K562 (cell line): Measurements from ENCODE around the gene LETM1. TPM values are rescaled to one million over a fixed set of nuclear protein-coding genes. Genes with fewer than 3 reads are reported as not detected.
A peak's percentile ranks its signal among the peaks of the same experiment; 100 is the strongest.

Source experiments
- ARID1B ChIP-seq: fragments of 450-650 bp; IDR thresholded peaks from 2 replicates; pipeline ENCODE4 v1.6.1; 2016; ENCODE audit warnings: antibody characterized with exemption, mild to moderate bottlenecking, inconsistent platforms
- CBFA2T3 ChIP-seq: fragments of 450-650 bp; IDR thresholded peaks from 2 replicates; pipeline ENCODE4 v1.6.1; 2017
- NCOR1 ChIP-seq: fragments of 450-650 bp; IDR thresholded peaks from 2 replicates; pipeline ENCODE4 v1.6.1; 2016; ENCODE audit warnings: mild to moderate bottlenecking, moderate library complexity
- PHTF2 ChIP-seq: fragments of 250-450 bp; sonication (Bioruptor Pico); IDR thresholded peaks from 2 replicates; pipeline ENCODE4 v1.5.0; 2021; ENCODE audit warnings: mild to moderate bottlenecking
- PTTG1 ChIP-seq: fragments of 450-650 bp; IDR thresholded peaks from 2 replicates; pipeline ENCODE4 v1.6.1; 2016; ENCODE audit warnings: low read depth, mild to moderate bottlenecking, missing genetic modification characterization, missing compliant biosample characterization
- SMARCE1 ChIP-seq: fragments of 450-650 bp; IDR thresholded peaks from 2 replicates; pipeline ENCODE4 v1.7.1; 2016; ENCODE audit warnings: mild to moderate bottlenecking
- TAL1 ChIP-seq: fragments of 450-650 bp; IDR thresholded peaks from 2 replicates; pipeline ENCODE4 v1.6.1; 2016; ENCODE audit warnings: mild to moderate bottlenecking
- TCF3 ChIP-seq: sonication (generic); formaldehyde crosslinking; IDR thresholded peaks from 2 replicates; pipeline ENCODE4 v1.4.0; 2020; ENCODE audit warnings: mild to moderate bottlenecking, missing genetic modification reagents
- TEAD4 ChIP-seq, 2 experiments: sonication (generic) in 1 of 2; formaldehyde crosslinking in 1 of 2; IDR thresholded peaks; 2 replicates each; pipeline versions ENCODE4 v1.6.1 to v1.8.0; 2012 to 2022; ENCODE audit warnings: borderline replicate concordance in 1 of 2, inconsistent platforms in 1 of 2, low read length in 1 of 2, mild to moderate bottlenecking in 1 of 2, missing genetic modification reagents in 1 of 2
- ZC3H11A ChIP-seq: IDR thresholded peaks from 2 replicates; pipeline ENCODE4 v1.6.1; 2012; ENCODE audit warnings: low read depth, low read length, improper control_type of control experiment
- ZNF79 ChIP-seq: fragments of 250-450 bp; sonication (Bioruptor Pico); IDR thresholded peaks from 2 replicates; pipeline ENCODE4 v1.4.0; 2020; ENCODE audit warnings: low read depth, mild to moderate bottlenecking, moderate library complexity
- polyA plus RNA-seq, 8 experiments: library from polyadenylated mRNA; depleted of rRNA in 4 of 8; stranded (reverse) in 5 of 8; unstranded in 3 of 8; fragments of >200 nt; fragmentation: Nextera tagmentation in 2 of 8; fragmentation: Illumina TruSeq in 1 of 8; extraction: Ambion mirVana in 2 of 8; extraction: Trizol in 1 of 8; gene quantifications; 2 replicates each; pipeline versions ENCODE4 v1.2.1 to v1.2.3, GENCODE V29; 2011 to 2014; ENCODE audit warnings: inconsistent platforms in 1 of 8, missing spikeins in 1 of 8
- total RNA-seq, 7 experiments: library from RNA; depleted of rRNA in 6 of 7; stranded (reverse); fragments of >200 nt in 6 of 7; fragmentation: Illumina TruSeq in 2 of 7; extraction: Trizol in 2 of 7; gene quantifications; 2 replicates each; pipeline versions ENCODE4 v1.2.1 to v1.2.3, GENCODE V29; 2011 to 2021; ENCODE audit warnings: low replicate concordance in 1 of 7

Gene LETM1
- total and polyA plus RNA-seq, 9 of the 15 experiments (the other 6 are each of a cell fraction or from before 2014, with no cell fraction given): 3.9 to 109 (median 35.0) TPM

GRCh38 chr4:1852904-1853623 is 2.9 kb downstream of the LETM1 start (continued):
- 0 out of 2 replicates have a peak, but pooled peaks have one; percentile 55 for TF ChIP-seq SMARCE1
- no peak for TF ChIP-seq ZC3H11A
- TF ChIP-seq TAL1: peak; percentile 28; the same call in 1 of the 2 replicates
- no peak for TF ChIP-seq PHTF2 (CRISPR knock-in tag)
- no peak for TF ChIP-seq ZNF79 (CRISPR knock-in tag)
- TF ChIP-seq TEAD4 (IDR thresholded peaks at IDR 0.05; ENCODE audit: low read length): peak; percentile 30; the same call in 1 of the 2 replicates
- no peak for TF ChIP-seq TEAD4 (CRISPR knock-in tag; IDR thresholded peaks at IDR 0.05; ENCODE audit: borderline replicate concordance)
- 0 out of 2 replicates have a peak, but pooled peaks have one; percentile 25 for TF ChIP-seq NCOR1
- no peak for TF ChIP-seq PTTG1 (tag)
- peak; percentile 74 for TF ChIP-seq ARID1B
- TF ChIP-seq CBFA2T3: peak; percentile 67
- peak; percentile 39 for TF ChIP-seq TCF3 (CRISPR knock-in tag)
